GM13976 (cell line): ENCODE data around the gene NT5C.

ENCODE experiments used
- DNase-seq: peaks from one replicate; pipeline ENCODE4 v3.0.0; 2012; ENCODE audit warnings: low spot score
- in situ Hi-C: fragments of 300-500 bp; cut with MboI; formaldehyde crosslinking; loops from one replicate; pipeline ENCODE4 v1.12.0; 2022; ENCODE audit warnings: low sequenced_read_pairs, mixed read lengths, inconsistent platforms; ENCODE audit not compliant: unreplicated experiment
- TF ChIP-seq, protein P1 (sequence below): IDR thresholded peaks from 2 replicates; pipeline ENCODE4 v1.5.1; 2012; ENCODE audit warnings: borderline replicate concordance, mild to moderate bottlenecking; ENCODE audit not compliant: insufficient read depth; ENCODE audit errors: extremely low read depth, missing control alignments, control extremely low read depth

NT5C gene

DNA sequence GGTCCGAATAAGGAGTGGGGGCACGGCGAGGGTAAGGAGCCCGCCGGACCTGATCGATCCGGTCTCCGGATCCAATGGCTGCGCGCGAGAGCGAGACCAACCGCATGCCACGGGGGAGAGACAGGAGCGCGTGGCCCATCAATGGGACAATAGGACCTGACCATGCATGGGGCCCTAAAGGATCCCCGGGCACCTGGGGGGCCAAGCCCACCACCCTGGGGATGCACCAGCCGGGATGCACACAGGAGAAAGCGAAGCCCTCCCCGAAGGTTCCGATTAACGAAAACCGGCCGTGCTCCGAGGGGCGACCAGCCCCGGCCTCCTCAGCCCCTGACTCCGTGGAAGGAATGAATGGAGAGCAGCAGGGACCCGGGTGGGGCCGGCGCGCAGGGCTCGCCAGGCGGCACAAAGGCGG is 22.2 kb upstream of the NT5C start:
- DNase-seq: peak; percentile 46
- TF ChIP-seq, protein P1, sequence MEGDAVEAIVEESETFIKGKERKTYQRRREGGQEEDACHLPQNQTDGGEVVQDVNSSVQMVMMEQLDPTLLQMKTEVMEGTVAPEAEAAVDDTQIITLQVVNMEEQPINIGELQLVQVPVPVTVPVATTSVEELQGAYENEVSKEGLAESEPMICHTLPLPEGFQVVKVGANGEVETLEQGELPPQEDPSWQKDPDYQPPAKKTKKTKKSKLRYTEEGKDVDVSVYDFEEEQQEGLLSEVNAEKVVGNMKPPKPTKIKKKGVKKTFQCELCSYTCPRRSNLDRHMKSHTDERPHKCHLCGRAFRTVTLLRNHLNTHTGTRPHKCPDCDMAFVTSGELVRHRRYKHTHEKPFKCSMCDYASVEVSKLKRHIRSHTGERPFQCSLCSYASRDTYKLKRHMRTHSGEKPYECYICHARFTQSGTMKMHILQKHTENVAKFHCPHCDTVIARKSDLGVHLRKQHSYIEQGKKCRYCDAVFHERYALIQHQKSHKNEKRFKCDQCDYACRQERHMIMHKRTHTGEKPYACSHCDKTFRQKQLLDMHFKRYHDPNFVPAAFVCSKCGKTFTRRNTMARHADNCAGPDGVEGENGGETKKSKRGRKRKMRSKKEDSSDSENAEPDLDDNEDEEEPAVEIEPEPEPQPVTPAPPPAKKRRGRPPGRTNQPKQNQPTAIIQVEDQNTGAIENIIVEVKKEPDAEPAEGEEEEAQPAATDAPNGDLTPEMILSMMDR: no peak
- in situ Hi-C loops: no loop called here

GRCh38 chr17:75152922-75153779 is 21.6 kb upstream of the NT5C start:
- TF ChIP-seq, protein P1: no peak
- DNase-seq: peak; percentile 57
- in situ Hi-C loops: no loop called here

DNA sequence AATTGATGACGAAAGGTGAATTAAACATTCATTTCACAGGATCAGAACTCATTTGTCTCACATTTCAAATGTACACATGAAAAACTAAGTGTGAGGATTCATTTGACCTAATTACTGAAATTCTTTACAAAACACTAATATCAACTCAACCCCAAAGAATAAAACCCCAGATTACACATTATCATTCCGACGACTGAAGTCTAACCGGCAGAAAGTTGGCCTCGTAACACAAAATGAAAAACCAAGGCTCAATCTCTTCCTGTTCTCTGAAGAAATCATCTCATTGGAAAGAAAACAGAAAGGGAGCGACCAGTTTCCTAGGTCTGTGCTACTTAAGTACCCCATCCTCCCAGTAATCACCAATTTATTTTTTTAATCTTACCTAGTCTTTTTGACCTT is 21.0 kb upstream of the NT5C start:
- DNase-seq: no peak
- TF ChIP-seq, protein P1: no peak
- in situ Hi-C loops: no loop called here

DNA sequence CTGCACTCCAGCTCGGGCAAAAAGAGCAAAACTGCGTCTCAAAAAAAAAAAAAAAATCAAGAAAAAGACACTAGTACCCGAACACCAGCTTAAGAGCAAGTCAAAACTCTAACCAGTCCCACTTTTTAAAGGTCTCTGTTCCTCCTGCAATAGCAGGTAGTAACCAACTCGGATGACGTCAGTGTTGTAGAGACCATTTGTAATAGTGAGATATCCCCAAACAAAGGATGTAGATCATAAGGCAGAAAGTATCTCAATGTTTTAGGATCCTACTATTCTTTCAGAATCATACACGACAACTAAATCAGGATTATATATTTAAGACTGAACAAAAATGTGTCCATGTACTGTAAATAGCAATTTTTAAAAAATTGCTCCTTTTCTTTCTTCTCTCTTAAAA is 20.4 kb upstream of the NT5C start:
- in situ Hi-C loops: no loop called here
- DNase-seq: no peak
- TF ChIP-seq, protein P1: no peak

- no peak for DNase-seq
- TF ChIP-seq, protein P1: no peak
- in situ Hi-C loops: no loop called here
Measured at GRCh38 chr17:75147878-75148546, 16.5 kb upstream of the NT5C start.

DNA sequence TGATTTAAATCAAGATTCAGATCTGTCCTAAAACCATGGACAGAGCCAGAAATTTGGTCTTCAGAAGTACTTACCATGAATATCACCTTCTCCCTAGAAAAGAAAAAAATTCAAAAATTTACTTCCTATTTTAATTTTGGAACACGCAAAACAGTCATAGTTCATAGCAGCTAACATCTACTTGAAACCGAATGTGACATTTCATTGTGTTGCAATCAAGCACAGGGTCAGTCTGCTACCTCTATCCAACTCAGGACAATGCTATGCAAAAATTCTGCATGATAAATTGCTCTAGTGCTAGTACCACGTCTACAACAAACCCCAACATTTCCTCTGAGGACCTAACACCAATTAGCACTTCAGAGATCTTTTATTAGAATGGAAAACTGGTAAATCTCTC is 15.1 kb upstream of the NT5C start:
- no peak for DNase-seq
- in situ Hi-C loops: no loop called here
- TF ChIP-seq, protein P1: no peak
